G401.6 (cell line): ENCODE measurements around the gene APMAP.
A peak's percentile ranks its signal among the peaks of the same experiment; 100 is the strongest.

Experiments
- FAIRE-seq: peaks from 2 replicates; lab custom pipeline; 2012; peaks lifted over from hg19 to GRCh38; lab: Jason Lieb, UNC

Gene APMAP

GRCh38 chr20:24992487-24993205 is at the start of gene APMAP:
TSS of gene APMAP (minus strand) at chr20:24992751. CDS start at chr20:24992688, 63 bp downstream.
- peak; percentile 59 for FAIRE-seq

- FAIRE-seq: no peak
Measured at GRCh38 chr20:25041813-25042530, 49.4 kb upstream of the APMAP start.

GRCh38 chr20:25040438-25040831 is 47.9 kb upstream of the APMAP start:
- no peak for FAIRE-seq

- no peak for FAIRE-seq
Measured at GRCh38 chr20:25039697-25040437, 47.3 kb upstream of the APMAP start.

GRCh38 chr20:25038591-25039015 is 46.1 kb upstream of the APMAP start:
- FAIRE-seq: no peak

- FAIRE-seq: no peak
Measured at GRCh38 chr20:25038103-25038410, 45.5 kb upstream of the APMAP start.

GRCh38 chr20:25037288-25038102 is 44.9 kb upstream of the APMAP start:
- FAIRE-seq: no peak

- FAIRE-seq: no peak
Measured at GRCh38 chr20:25036331-25036936, 43.9 kb upstream of the APMAP start.

GRCh38 chr20:25035921-25036320 is 43.4 kb upstream of the APMAP start:
- no peak for FAIRE-seq

GRCh38 chr20:25033924-25034300 is 41.4 kb upstream of the APMAP start:
- no peak for FAIRE-seq

GRCh38 chr20:25033265-25033923 is 40.8 kb upstream of the APMAP start:
- no peak for FAIRE-seq

- FAIRE-seq: no peak
Measured at GRCh38 chr20:25032478-25033264, 40.1 kb upstream of the APMAP start.

GRCh38 chr20:25032065-25032477 is 39.5 kb upstream of the APMAP start:
- no peak for FAIRE-seq

GRCh38 chr20:25031241-25031640 is 38.7 kb upstream of the APMAP start:
- no peak for FAIRE-seq

GRCh38 chr20:25030649-25031207 is 38.2 kb upstream of the APMAP start:
- FAIRE-seq: no peak

- FAIRE-seq: no peak
Measured at GRCh38 chr20:25030007-25030648, 37.6 kb upstream of the APMAP start.

GRCh38 chr20:25025986-25026605 is 33.5 kb upstream of the APMAP start:
- no peak for FAIRE-seq

GRCh38 chr20:25025091-25025861 is 32.7 kb upstream of the APMAP start:
- FAIRE-seq: no peak
